HL-60 (cell line): ENCODE results near the gene SMG9.

ENCODE experiments used
- DNase-seq, 2 experiments: peaks; one replicate each; pipeline ENCODE4 v3.0.0-alpha.2; 2010 to 2020; ENCODE audit warnings: low read depth in 1 of 2, low spot score in 1 of 2
- H3K27ac ChIP-seq: fragments of 250-450 bp; sonication (Bioruptor Pico); replicated peaks from 2 replicates; pipeline ENCODE4 v1.5.1; 2020; ENCODE audit warnings: mild to moderate bottlenecking, moderate library complexity
- H3K27me3 ChIP-seq: fragments of 250-450 bp; sonication (Bioruptor Pico); 2 replicates; pipeline ENCODE4 v1.5.1; 2021; ENCODE audit warnings: mild to moderate bottlenecking, moderate library complexity; ENCODE audit not compliant: insufficient read depth, poor library complexity, severe bottlenecking
- H3K4me3 ChIP-seq: replicated peaks from 2 replicates; pipeline ENCODE4 v1.5.1; 2011; ENCODE audit warnings: mild to moderate bottlenecking, control low read depth, low read length; ENCODE audit not compliant: insufficient read depth
- GABPA ChIP-seq: IDR thresholded peaks from 2 replicates; pipeline ENCODE4 v1.6.1; 2012; ENCODE audit warnings: low read depth
- POLR2AphosphoS5 ChIP-seq: IDR thresholded peaks from 2 replicates; pipeline ENCODE4 v1.6.1; 2012; ENCODE audit warnings: low read depth
- SPI1 ChIP-seq: IDR thresholded peaks from 2 replicates; pipeline ENCODE4 v1.6.1; 2012; ENCODE audit warnings: low read depth, mild to moderate bottlenecking, borderline replicate concordance
- TF ChIP-seq, protein P1 (sequence below): IDR thresholded peaks from one replicate; pipeline ENCODE4 v1.5.1; 2011; ENCODE audit warnings: low read length, control low read depth, inconsistent platforms; ENCODE audit not compliant: insufficient read depth
- TF ChIP-seq, protein P2 (sequence below): IDR thresholded peaks from 2 replicates; pipeline ENCODE4 v1.6.1; 2012; ENCODE audit warnings: low read depth; ENCODE audit not compliant: insufficient replicate concordance

SMG9 gene

DNA sequence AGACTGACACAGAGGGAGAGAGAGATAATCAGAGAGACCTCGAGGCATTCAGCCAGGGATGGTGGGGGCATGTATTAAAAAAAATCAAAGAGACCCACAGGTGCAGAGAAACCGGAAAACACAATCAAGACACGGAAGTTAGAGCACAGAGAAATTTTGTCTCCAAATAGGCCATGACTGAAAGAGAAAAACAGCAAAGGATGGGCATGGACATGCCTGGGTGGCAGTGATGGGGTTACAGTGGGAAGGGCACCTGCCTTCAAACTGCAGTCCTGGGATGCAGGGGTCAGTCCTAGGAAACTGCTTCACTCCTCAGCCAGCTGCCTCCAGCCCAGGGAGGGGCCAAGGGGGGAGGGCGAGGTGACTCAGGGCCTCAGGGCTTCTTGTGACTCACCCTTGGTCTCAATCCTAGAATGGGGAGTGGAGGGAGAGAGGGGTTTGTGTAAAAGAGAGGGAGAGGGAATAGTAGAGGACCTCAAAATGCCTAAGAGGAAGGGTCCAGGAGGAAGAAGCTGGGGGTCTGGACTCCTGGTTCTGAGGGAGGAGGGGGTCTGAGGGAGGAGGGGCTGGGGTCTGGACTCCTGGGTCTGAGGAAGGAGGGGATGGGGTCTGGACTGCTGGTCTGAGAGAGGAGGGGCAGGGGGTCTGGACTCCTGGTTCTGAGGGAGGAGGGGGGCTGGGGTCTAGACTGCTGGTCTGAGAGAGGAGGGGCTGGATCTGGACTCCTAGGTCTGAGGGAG is 29.6 kb upstream of the SMG9 start:
- Histone ChIP-seq H3K27me3 (no peaks in the 10 kb centered on the region), H3K27ac (no peak overlapping the region; the same call in 1 of the 2 replicates), H3K4me3 (no peak overlapping the region)
- TF ChIP-seq POLR2AphosphoS5 (no peak), SPI1 (no peak), GABPA (no peak)
- TF ChIP-seq, protein P1, sequence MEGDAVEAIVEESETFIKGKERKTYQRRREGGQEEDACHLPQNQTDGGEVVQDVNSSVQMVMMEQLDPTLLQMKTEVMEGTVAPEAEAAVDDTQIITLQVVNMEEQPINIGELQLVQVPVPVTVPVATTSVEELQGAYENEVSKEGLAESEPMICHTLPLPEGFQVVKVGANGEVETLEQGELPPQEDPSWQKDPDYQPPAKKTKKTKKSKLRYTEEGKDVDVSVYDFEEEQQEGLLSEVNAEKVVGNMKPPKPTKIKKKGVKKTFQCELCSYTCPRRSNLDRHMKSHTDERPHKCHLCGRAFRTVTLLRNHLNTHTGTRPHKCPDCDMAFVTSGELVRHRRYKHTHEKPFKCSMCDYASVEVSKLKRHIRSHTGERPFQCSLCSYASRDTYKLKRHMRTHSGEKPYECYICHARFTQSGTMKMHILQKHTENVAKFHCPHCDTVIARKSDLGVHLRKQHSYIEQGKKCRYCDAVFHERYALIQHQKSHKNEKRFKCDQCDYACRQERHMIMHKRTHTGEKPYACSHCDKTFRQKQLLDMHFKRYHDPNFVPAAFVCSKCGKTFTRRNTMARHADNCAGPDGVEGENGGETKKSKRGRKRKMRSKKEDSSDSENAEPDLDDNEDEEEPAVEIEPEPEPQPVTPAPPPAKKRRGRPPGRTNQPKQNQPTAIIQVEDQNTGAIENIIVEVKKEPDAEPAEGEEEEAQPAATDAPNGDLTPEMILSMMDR = no peak
- TF ChIP-seq, protein P2, sequence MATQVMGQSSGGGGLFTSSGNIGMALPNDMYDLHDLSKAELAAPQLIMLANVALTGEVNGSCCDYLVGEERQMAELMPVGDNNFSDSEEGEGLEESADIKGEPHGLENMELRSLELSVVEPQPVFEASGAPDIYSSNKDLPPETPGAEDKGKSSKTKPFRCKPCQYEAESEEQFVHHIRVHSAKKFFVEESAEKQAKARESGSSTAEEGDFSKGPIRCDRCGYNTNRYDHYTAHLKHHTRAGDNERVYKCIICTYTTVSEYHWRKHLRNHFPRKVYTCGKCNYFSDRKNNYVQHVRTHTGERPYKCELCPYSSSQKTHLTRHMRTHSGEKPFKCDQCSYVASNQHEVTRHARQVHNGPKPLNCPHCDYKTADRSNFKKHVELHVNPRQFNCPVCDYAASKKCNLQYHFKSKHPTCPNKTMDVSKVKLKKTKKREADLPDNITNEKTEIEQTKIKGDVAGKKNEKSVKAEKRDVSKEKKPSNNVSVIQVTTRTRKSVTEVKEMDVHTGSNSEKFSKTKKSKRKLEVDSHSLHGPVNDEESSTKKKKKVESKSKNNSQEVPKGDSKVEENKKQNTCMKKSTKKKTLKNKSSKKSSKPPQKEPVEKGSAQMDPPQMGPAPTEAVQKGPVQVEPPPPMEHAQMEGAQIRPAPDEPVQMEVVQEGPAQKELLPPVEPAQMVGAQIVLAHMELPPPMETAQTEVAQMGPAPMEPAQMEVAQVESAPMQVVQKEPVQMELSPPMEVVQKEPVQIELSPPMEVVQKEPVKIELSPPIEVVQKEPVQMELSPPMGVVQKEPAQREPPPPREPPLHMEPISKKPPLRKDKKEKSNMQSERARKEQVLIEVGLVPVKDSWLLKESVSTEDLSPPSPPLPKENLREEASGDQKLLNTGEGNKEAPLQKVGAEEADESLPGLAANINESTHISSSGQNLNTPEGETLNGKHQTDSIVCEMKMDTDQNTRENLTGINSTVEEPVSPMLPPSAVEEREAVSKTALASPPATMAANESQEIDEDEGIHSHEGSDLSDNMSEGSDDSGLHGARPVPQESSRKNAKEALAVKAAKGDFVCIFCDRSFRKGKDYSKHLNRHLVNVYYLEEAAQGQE = no peak
- DNase-seq = peak in 1 of 2 experiments; percentile 55

DNA sequence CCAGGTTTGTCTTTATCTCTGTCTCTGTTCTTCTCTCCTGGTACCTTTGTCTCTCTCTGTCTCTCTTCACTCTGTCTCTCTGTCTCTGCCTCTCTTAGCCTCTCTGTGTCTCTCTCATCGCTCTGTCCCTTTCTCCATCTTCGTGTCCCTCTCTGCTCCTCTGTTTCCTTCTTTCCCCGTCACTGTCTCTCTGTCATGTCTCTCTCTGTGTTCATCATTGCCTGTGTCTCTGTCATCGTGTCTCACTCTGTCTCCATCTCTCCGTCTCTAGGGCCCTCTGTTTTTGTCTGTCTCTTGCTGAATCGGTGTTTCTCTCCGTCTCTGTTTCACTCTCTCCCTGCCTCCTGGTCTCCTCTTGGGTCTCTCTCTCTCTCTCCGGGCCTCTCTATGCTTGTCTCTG is 28.9 kb upstream of the SMG9 start:
- no peaks in the 10 kb centered on the region for H3K27me3 ChIP-seq
- H3K4me3 ChIP-seq = no peak overlapping the region
- TF ChIP-seq GABPA (no peak), POLR2AphosphoS5 (no peak), SPI1 (no peak)
- TF ChIP-seq, protein P1 = no peak
- TF ChIP-seq, protein P2 = no peak
- H3K27ac ChIP-seq = no peak overlapping the region
- no peak for DNase-seq

DNA sequence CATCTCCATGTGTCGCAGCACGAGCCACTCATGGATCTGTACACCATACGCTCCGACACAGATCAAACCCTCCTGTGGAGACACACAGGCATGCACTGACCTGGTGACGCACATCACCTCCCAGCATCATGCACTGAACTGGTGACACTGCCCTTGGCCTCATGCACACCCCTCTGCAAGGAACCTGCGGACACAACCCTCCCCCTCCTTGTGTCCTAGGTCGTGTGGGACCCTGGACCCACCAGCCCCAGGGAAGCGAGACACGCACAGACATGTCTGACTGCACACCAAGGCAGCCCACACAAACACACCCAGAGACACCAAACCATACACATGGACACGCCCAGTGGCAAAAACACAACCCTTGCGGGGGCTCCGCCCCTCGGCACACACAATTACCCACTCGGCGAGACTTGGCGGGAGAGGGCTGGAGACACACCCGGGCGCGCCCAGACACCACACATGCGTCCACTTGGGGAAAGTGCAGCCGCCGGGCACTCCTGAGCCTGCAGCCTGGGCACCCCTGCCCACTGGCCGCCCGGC is 28.0 kb upstream of the SMG9 start:
- no peaks in the 10 kb centered on the region for H3K27me3 ChIP-seq
- no peak for DNase-seq
- no peak overlapping the region for H3K4me3 ChIP-seq
- H3K27ac ChIP-seq = no peak overlapping the region
- TF ChIP-seq SPI1 (no peak), POLR2AphosphoS5 (no peak), GABPA (no peak)
- TF ChIP-seq, protein P2 = no peak
- TF ChIP-seq, protein P1 = no peak
